Brain microvascular endothelial cell (primary cell): ENCODE measurements around the gene LAMB4.

ENCODE experiments used
- DNase-seq: peaks from one replicate; pipeline ENCODE4 v3.0.0-alpha.2; 2020
- H3K27ac ChIP-seq: fragments of 250-450 bp; sonication (Bioruptor Pico); 2 replicates; pipeline ENCODE4 v1.5.1; 2020; ENCODE audit warnings: mild to moderate bottlenecking, moderate library complexity
- H3K27me3 ChIP-seq: fragments of 250-450 bp; sonication (Bioruptor Pico); replicated peaks from 2 replicates; pipeline ENCODE4 v1.5.1; 2020; ENCODE audit warnings: mild to moderate bottlenecking
- H3K36me3 ChIP-seq: fragments of 250-450 bp; sonication (Bioruptor Pico); replicated peaks from 2 replicates; pipeline ENCODE4 v1.5.1; 2020; ENCODE audit warnings: mild to moderate bottlenecking
- H3K4me3 ChIP-seq: 2 replicates; pipeline ENCODE4 v1.5.1; 2011; ENCODE audit warnings: low read depth, mild to moderate bottlenecking, control low read depth, low read length, moderate library complexity
- CTCF ChIP-seq: IDR thresholded peaks from 2 replicates; pipeline ENCODE4 v1.5.1; 2011; ENCODE audit warnings: low read depth, mild to moderate bottlenecking, moderate library complexity, low read length, control low read depth, inconsistent platforms; ENCODE audit errors: missing control alignments
- in situ Hi-C: cut with HindIII; loops from 2 replicates; pipeline ENCODE4 v1.10.0; 2017; ENCODE audit warnings: low sequenced_read_pairs, low pct_ligation_motif_present

LAMB4 gene

DNA sequence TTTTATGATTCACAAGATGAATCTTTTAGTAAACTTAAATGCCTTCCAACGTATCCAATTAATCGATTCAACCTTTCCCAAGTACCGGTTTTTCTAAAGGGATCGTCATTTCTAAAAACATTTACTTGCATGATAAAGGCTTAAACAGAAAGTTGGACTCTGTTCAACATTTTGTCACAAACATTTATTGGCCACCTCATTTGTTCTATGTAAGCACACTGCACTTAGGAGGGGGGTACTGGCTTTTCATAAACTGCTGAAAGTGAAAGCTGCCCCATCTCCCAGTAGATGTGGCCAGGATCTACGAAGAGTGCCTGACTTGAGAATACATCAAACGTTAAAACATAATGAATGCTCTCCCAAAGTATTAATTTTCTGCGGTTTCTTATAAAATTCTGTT, 37.3 kb upstream of the LAMB4 start:
- Histone ChIP-seq H3K27me3 (no peaks in the 10 kb centered on the region), H3K36me3 (no peaks in the 10 kb centered on the region), H3K4me3 (no peak overlapping the region), H3K27ac (no peak overlapping the region)
- DNase-seq: no peak
- in situ Hi-C loops: no loop called here
- no peak for TF ChIP-seq CTCF

- no peak for TF ChIP-seq CTCF
- H3K27ac ChIP-seq: no peak overlapping the region
- in situ Hi-C loops: no loop called here
- H3K36me3 ChIP-seq: no peaks in the 10 kb centered on the region
- no peak overlapping the region for H3K4me3 ChIP-seq
- no peak for DNase-seq
- no peaks in the 10 kb centered on the region for H3K27me3 ChIP-seq
Observed at GRCh38 chr7:108166687-108167086, 36.5 kb upstream of the LAMB4 start.

GRCh38 chr7:108165723-108166122, 35.6 kb upstream of the LAMB4 start:
- no peaks in the 10 kb centered on the region for H3K27me3 ChIP-seq
- no peak overlapping the region for H3K4me3 ChIP-seq
- no peak for DNase-seq
- in situ Hi-C loops: no loop called here
- no peak for TF ChIP-seq CTCF
- H3K27ac ChIP-seq: no peak overlapping the region
- no peaks in the 10 kb centered on the region for H3K36me3 ChIP-seq

DNA sequence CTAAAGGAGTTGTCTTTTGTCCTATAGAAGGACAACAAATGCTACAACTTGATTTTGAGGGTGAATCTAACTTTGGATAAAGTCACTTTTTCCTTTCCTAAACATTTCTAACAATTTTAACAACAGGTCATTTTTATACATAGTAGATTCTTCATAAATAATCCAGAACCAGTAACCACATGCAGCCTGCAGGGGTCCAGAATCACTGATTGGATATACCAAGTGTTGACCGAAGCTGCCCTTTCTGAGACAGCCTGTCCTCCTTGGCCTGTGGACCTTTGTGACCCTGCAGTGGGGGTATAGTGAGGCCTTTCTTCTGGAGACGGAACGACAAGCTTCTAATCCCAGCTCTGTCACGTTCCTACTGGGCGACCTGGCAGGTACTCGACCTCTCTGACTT, 34.8 kb upstream of the LAMB4 start:
- TF ChIP-seq CTCF: peak; percentile 27
- no peak overlapping the region for H3K4me3 ChIP-seq
- no peaks in the 10 kb centered on the region for H3K27me3 ChIP-seq
- no peak overlapping the region for H3K27ac ChIP-seq
- in situ Hi-C loops: no loop called here
- H3K36me3 ChIP-seq: no peaks in the 10 kb centered on the region
- no peak for DNase-seq

DNA sequence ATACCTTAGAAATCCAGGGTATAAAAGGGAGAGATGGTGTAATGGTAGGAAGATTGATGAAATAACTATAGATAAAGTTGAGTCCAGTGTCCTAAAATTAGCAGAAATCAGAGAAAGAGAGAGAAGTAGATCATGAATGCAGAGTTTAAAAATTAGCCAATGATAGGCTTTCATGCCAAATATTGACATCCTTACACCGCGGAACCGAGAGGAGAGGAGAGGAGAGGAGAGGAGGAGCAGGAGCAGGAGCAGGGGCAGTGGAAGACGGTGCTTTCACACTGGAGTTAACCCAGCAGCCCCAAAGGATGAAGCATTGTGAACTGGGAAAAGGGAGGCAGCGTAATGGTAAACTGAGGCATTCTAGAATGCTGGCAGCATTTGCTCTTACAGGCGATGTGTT, 34.2 kb upstream of the LAMB4 start:
- no peak for DNase-seq
- TF ChIP-seq CTCF: no peak
- Histone ChIP-seq H3K27me3 (no peaks in the 10 kb centered on the region), H3K27ac (no peak overlapping the region), H3K36me3 (no peaks in the 10 kb centered on the region), H3K4me3 (no peak overlapping the region)
- in situ Hi-C loops: no loop called here

DNA sequence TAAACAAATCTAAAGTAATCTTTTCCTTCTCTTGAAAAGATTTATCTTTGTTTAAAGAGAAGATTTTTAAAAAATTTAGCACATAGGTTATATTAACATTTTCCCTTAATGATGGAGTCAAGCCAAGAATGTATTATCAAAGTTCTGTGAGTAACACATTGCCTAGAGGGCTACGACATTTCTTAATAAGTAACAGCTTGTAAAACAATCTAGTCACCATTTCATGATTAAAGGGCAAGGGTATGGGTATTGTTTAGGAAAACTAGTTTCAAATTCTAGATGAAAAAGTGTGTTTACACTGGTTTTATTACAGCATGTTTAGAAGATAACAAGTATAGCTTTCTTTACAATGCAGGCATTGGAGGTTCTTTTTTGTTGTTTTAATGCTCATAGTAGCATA, 28.6 kb upstream of the LAMB4 start:
- Histone ChIP-seq H3K4me3 (no peak overlapping the region), H3K27me3 (no peaks in the 10 kb centered on the region), H3K36me3 (no peaks in the 10 kb centered on the region), H3K27ac (no peak overlapping the region)
- no peak for DNase-seq
- in situ Hi-C loops: no loop called here
- TF ChIP-seq CTCF: no peak
